Right atrium auricular region (tissue), 2 donors: ENCODE data around the gene RIPK1. TPM values are rescaled to one million over a fixed set of nuclear protein-coding genes. Genes with fewer than 3 reads are reported as not detected.
A peak's percentile ranks its signal among the peaks of the same experiment; 100 is the strongest.
"Not testable (repeated sequence)": the region's sequence is repeated elsewhere in the genome, so short reads cannot be mapped to it uniquely, and the experiment has no call there.

Source experiments
- DNase-seq: peaks from one replicate; pipeline ENCODE4 v3.0.0-alpha.2; 2019; ENCODE audit warnings: low spot score
- H3K27ac ChIP-seq, 2 donors: fragments of 200-600 bp; sonication (generic); 1 replicate in 1 of 2; 2 replicates in 1 of 2; pipeline ENCODE4 v1.5.1; 2016 to 2019
- H3K27me3 ChIP-seq, 2 donors: fragments of 200-600 bp; sonication (generic); one replicate each; pipeline versions ENCODE4 v1.5.1 to v1.6.0; 2017 to 2019
- H3K36me3 ChIP-seq: fragments of 200-600 bp; sonication (generic); one replicate; pipeline ENCODE4 v1.5.1; 2016
- H3K4me1 ChIP-seq, 2 donors: fragments of 200-600 bp; sonication (generic); one replicate each; pipeline versions ENCODE4 v1.5.1 to v1.6.0; 2017 to 2019
- H3K4me3 ChIP-seq, 2 donors: fragments of 200-600 bp; sonication (generic); 1 replicate in 1 of 2; 2 replicates in 1 of 2; pipeline ENCODE4 v1.5.1; 2017 to 2019; ENCODE audit warnings: mild to moderate bottlenecking in 1 of 2, moderate library complexity in 1 of 2
- H3K9me3 ChIP-seq, 2 donors: fragments of 200-600 bp; sonication (generic); one replicate each; pipeline ENCODE4 v1.5.1; 2019
- CTCF ChIP-seq, 2 donors: fragments of 200-600 bp; sonication (generic); IDR thresholded peaks; one replicate each; pipeline ENCODE4 v1.5.1; 2019; ENCODE audit warnings: antibody characterized with exemption in 2 of 2
- total RNA-seq, 2 donors: library from RNA; depleted of rRNA; stranded (reverse); fragments of >200 nt; gene quantifications; one replicate each; pipeline ENCODE4 v1.1.0, GENCODE V29; 2016

The RIPK1 gene
- 10 to 100 TPM in 1 of 2 donors, 1 to 10 TPM in 1; 9.5 to 11.3 TPM for total RNA-seq

GRCh38 chr6:3068329-3069214 lies at the start of gene RIPK1:
TSS of gene RIPK1 (plus strand) at chr6:3068494. CDS start at chr6:3076824, 8,330 bp downstream.
- no peaks in the 10 kb centered on the region for H3K9me3 ChIP-seq
- peaks cover 0 to 42% of the 10 kb centered on the region in 2 donors for H3K4me1 ChIP-seq
- H3K27ac ChIP-seq, result peak within 1 kb of the TSS; percentile 98 to 99
- TF ChIP-seq CTCF (IDR thresholded peaks at IDR 0.05), result peak in 1 of 2 donors; percentile 67
- H3K36me3 ChIP-seq, result no peaks in the 10 kb centered on the region
- DNase-seq, result peak; percentile 92
- H3K4me3 ChIP-seq, result peak within 1 kb of the TSS; percentile 85 to 94
- no peaks in the 10 kb centered on the region for H3K27me3 ChIP-seq

- no peak for DNase-seq
- no peaks in the 10 kb centered on the region for H3K27me3 ChIP-seq
- H3K36me3 ChIP-seq, result peaks cover 56% of the 10 kb centered on the region
- peaks cover 0 to 6% of the 10 kb centered on the region in 2 donors for H3K4me1 ChIP-seq
- H3K4me3 ChIP-seq, result no peak overlapping the region
- H3K27ac ChIP-seq, result no peak overlapping the region
- no peaks in the 10 kb centered on the region for H3K9me3 ChIP-seq
- no peak for TF ChIP-seq CTCF (IDR thresholded peaks at IDR 0.05)
Measured at GRCh38 chr6:3019065-3019464, 49.2 kb upstream of the RIPK1 start.

GRCh38 chr6:3019749-3020320 lies 48.5 kb upstream of the RIPK1 start:
- DNase-seq, result no peak
- no peak for TF ChIP-seq CTCF (IDR thresholded peaks at IDR 0.05)
- Histone ChIP-seq H3K27ac (no peak overlapping the region), H3K4me3 (no peak overlapping the region), H3K36me3 (peaks cover 48% of the 10 kb centered on the region), H3K4me1 (peaks cover 0 to 14% of the 10 kb centered on the region in 2 donors), H3K9me3 (no peaks in the 10 kb centered on the region), H3K27me3 (no peaks in the 10 kb centered on the region)

DNA sequence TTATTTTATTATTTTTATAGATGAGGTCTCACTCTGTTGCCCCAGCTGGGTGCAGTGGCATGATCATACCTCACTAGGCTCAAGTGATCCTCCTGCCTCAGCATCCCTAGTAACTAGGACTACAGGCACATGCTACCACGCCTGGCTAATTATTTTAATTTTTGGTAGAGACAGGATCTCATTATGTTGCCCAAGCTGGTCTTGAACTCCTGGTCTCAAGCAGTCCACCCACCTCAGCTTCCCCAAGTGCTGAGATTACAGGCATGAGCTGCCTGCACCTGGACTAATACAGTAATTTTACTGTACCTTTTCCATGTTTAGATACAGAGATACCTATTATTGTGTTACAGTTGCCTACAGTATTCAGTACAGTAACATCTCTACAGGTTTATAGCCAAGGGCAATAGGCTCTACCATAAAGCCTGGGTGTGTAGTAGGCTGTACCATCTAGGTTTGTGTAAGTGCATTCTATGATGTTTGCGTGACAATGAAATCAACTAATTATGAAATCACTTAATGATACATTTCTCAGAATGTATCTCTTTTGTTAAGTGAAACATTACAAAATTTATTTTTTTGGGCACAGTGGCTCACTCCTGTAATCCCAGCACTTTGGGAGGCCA lies 47.2 kb upstream of the RIPK1 start:
- peaks cover 37% of the 10 kb centered on the region for H3K36me3 ChIP-seq
- DNase-seq, H3K27ac ChIP-seq, H3K9me3 ChIP-seq, H3K4me3 ChIP-seq, H3K27me3 ChIP-seq: not testable (repeated sequence)
- peaks cover 0 to 20% of the 10 kb centered on the region in 2 donors for H3K4me1 ChIP-seq

DNA sequence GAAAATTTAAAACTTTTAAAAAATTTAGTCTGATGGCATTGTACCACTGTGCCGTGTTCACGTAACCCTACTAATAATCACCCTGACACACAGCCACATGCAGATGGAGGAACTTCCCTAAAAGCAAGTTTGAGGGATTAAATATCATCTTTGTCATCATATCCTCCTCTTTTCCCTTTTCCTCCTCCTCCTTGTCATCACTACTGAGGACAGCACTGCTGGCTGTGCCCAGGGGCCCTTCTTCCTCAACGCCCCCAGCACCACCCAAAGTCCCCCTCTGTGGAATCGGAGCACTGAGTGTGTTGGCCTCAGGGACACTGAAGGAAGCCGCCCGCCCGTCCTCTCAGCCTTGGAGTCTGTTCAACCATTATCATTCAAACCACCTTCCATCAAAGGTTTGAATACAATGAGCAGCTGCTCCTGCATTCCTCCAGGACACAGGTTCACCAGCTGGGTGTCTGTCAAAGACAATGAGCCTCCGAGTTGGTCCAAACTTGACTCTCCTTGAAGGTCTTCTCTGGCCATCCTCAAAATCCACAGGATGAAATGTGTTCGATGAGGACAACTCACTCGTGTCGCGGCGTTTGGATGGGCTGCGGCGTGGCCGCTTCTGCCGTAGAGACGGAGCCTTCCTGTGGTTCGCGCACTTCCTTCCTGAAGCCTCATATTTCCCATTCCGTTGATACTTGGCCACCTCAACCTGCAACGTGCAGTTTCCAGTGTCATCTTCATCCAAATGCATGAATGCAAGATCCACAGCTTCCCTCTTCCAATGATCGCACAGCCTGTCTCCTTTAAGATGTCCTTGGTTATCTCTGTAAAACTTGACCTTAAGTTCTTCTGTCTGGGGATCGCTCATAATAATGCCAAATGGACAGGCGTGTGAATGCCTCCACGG lies 45.3 kb upstream of the RIPK1 start:
- H3K4me1 ChIP-seq, result peaks cover 0 to 20% of the 10 kb centered on the region in 2 donors
- peak overlapping the region; percentile 37 to 59 for H3K4me3 ChIP-seq
- no peak for TF ChIP-seq CTCF (IDR thresholded peaks at IDR 0.05)

More for the DNA sequence above, 45.3 kb upstream of the RIPK1 start:
- Histone ChIP-seq H3K36me3 (peaks cover 22% of the 10 kb centered on the region), H3K27me3 (no peaks in the 10 kb centered on the region), H3K9me3 (no peaks in the 10 kb centered on the region), H3K27ac (peak overlapping the region; percentile 86)
- no peak for DNase-seq
